KMS-11 (cell line): ENCODE data around the gene ZNF793.

ENCODE experiments used
- H2AFZ ChIP-seq: fragments of 200-600 bp; sonication (generic); 2 replicates; pipeline ENCODE4 v1.6.1; 2016; ENCODE audit warnings: antibody characterized with exemption, mixed run types, low read depth
- H3K27ac ChIP-seq: fragments of 200-600 bp; sonication (generic); 2 replicates; pipeline ENCODE4 v1.6.1; 2016; ENCODE audit warnings: mild to moderate bottlenecking, mixed run types
- H3K27me3 ChIP-seq: fragments of 200-600 bp; sonication (generic); 2 replicates; pipeline ENCODE4 v1.6.1; 2017; ENCODE audit warnings: mild to moderate bottlenecking, low read depth, mixed run types, moderate library complexity; ENCODE audit not compliant: insufficient read depth
- H3K36me3 ChIP-seq: fragments of 200-600 bp; sonication (generic); 2 replicates; pipeline ENCODE4 v1.6.1; 2017; ENCODE audit warnings: mild to moderate bottlenecking, mixed run types; ENCODE audit not compliant: insufficient read depth
- H3K4me1 ChIP-seq: fragments of 200-600 bp; sonication (generic); 2 replicates; pipeline ENCODE4 v1.6.1; 2016; ENCODE audit warnings: mild to moderate bottlenecking, low read depth, mixed run types; ENCODE audit not compliant: poor library complexity, severe bottlenecking
- H3K4me2 ChIP-seq: fragments of 200-600 bp; sonication (generic); 2 replicates; pipeline ENCODE4 v1.7.0; 2016; ENCODE audit warnings: mild to moderate bottlenecking, mixed run types
- H3K4me3 ChIP-seq: fragments of 200-600 bp; sonication (generic); IDR thresholded peaks from 2 replicates; pipeline ENCODE4 v1.6.1; 2017; ENCODE audit warnings: low read depth, low read length, mixed read lengths; ENCODE audit not compliant: insufficient read depth
- H3K79me2 ChIP-seq: fragments of 200-600 bp; sonication (generic); 2 replicates; pipeline ENCODE4 v1.6.1; 2016; ENCODE audit warnings: low read depth, mixed run types; ENCODE audit not compliant: insufficient read depth
- H3K9ac ChIP-seq: fragments of 200-600 bp; sonication (generic); 2 replicates; pipeline ENCODE4 v1.6.1; 2016; ENCODE audit warnings: mild to moderate bottlenecking, mixed run types
- H4K20me1 ChIP-seq: fragments of 200-600 bp; sonication (generic); 2 replicates; pipeline ENCODE4 v1.6.1; 2016; ENCODE audit warnings: mild to moderate bottlenecking, mixed run types; ENCODE audit not compliant: insufficient read depth
- TF ChIP-seq, protein P1 (sequence below): fragments of 200-600 bp; sonication (generic); conservative IDR thresholded peaks from 2 replicates; pipeline ENCODE4 v1.6.1; 2017; ENCODE audit warnings: low read depth, mild to moderate bottlenecking, antibody characterized with exemption, low read length, moderate library complexity, mixed read lengths

Gene ZNF793

DNA sequence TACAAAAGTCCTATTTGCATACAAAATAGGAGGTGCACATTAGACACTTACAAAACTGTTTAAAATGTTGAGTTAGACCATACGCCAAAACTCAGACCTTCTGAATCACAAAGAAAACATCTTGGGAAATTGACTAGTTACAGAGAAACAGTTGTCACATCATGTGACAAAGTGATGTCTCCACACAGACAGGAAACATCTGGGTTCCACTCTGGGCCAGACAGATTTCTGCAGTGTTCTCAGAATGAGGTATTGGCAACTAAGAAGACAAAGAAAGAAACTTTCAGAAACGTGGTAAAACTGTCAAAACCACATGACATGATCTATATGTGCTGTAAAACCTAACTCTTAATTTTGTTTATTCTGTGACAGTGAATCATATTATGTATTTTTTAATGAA is 6.7 kb downstream of the ZNF793 start:
- H3K4me3 ChIP-seq: no peak overlapping the region
- H3K36me3 ChIP-seq: no peaks in the 10 kb centered on the region
- no peaks in the 10 kb centered on the region for H3K4me1 ChIP-seq
- H4K20me1 ChIP-seq: no peaks in the 10 kb centered on the region
- H3K79me2 ChIP-seq: no peaks in the 10 kb centered on the region
- H3K27me3 ChIP-seq: no peaks in the 10 kb centered on the region
- H3K4me2 ChIP-seq: no peak overlapping the region
- no peak overlapping the region for H3K9ac ChIP-seq
- no peak overlapping the region for H2AFZ ChIP-seq
- TF ChIP-seq, protein P1, sequence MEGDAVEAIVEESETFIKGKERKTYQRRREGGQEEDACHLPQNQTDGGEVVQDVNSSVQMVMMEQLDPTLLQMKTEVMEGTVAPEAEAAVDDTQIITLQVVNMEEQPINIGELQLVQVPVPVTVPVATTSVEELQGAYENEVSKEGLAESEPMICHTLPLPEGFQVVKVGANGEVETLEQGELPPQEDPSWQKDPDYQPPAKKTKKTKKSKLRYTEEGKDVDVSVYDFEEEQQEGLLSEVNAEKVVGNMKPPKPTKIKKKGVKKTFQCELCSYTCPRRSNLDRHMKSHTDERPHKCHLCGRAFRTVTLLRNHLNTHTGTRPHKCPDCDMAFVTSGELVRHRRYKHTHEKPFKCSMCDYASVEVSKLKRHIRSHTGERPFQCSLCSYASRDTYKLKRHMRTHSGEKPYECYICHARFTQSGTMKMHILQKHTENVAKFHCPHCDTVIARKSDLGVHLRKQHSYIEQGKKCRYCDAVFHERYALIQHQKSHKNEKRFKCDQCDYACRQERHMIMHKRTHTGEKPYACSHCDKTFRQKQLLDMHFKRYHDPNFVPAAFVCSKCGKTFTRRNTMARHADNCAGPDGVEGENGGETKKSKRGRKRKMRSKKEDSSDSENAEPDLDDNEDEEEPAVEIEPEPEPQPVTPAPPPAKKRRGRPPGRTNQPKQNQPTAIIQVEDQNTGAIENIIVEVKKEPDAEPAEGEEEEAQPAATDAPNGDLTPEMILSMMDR: no peak
- no peak overlapping the region for H3K27ac ChIP-seq

DNA sequence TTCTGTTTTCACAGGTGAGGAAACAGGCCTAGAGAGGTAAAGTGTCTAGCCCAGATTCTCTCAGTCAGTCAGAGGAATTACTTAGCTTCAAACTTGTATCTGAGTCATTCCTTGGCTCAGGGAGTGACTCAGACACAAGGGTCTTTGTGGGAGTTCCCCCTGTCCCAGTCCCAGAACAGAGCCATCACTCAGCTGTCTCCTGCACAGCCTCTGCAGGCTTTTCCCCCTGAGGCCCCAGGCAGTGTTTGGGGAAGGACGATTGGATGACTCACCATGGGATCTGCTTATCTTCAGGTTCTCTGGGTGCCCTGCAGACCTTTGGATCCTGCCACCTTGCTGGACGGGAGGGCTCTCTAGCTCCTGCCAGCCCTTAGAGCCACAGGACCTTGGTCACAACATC is 13.2 kb downstream of the ZNF793 start:
- TF ChIP-seq, protein P1: no peak
- Histone ChIP-seq H4K20me1 (no peaks in the 10 kb centered on the region), H3K4me2 (no peak overlapping the region), H3K4me3 (no peak overlapping the region), H3K9ac (no peak overlapping the region), H3K36me3 (no peaks in the 10 kb centered on the region), H2AFZ (no peak overlapping the region), H3K79me2 (no peaks in the 10 kb centered on the region), H3K4me1 (no peaks in the 10 kb centered on the region), H3K27me3 (no peaks in the 10 kb centered on the region), H3K27ac (no peak overlapping the region)

DNA sequence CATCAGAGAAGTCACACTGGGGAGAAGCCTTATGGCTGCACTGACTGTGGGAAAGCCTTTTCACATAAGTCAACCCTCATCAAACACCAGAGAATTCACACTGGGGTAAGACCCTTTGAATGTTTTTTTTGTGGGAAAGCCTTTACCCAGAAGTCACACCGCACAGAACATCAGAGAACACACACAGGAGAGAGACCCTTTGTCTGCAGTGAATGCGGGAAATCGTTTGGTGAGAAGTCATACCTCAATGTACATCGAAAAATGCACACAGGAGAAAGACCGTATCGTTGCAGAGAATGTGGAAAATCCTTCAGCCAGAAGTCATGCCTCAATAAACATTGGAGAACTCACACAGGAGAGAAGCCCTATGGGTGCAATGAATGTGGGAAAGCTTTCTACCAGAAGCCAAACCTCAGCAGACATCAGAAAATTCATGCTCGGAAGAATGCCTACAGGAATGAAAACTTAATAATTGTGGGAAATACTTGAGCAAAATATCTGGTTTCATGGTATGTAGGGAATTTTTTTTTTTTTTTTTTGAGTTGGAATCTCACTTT is 30.7 kb downstream of the ZNF793 start:
- TF ChIP-seq, protein P1: no peak
- no peak overlapping the region for H3K9ac ChIP-seq
- H3K27ac ChIP-seq: no peak overlapping the region
- H3K4me1 ChIP-seq: no peaks in the 10 kb centered on the region
- H3K36me3 ChIP-seq: no peaks in the 10 kb centered on the region
- no peak overlapping the region for H3K4me3 ChIP-seq
- no peak overlapping the region for H2AFZ ChIP-seq
- no peaks in the 10 kb centered on the region for H4K20me1 ChIP-seq
- no peaks in the 10 kb centered on the region for H3K27me3 ChIP-seq
- H3K79me2 ChIP-seq: no peaks in the 10 kb centered on the region
- no peak overlapping the region for H3K4me2 ChIP-seq

DNA sequence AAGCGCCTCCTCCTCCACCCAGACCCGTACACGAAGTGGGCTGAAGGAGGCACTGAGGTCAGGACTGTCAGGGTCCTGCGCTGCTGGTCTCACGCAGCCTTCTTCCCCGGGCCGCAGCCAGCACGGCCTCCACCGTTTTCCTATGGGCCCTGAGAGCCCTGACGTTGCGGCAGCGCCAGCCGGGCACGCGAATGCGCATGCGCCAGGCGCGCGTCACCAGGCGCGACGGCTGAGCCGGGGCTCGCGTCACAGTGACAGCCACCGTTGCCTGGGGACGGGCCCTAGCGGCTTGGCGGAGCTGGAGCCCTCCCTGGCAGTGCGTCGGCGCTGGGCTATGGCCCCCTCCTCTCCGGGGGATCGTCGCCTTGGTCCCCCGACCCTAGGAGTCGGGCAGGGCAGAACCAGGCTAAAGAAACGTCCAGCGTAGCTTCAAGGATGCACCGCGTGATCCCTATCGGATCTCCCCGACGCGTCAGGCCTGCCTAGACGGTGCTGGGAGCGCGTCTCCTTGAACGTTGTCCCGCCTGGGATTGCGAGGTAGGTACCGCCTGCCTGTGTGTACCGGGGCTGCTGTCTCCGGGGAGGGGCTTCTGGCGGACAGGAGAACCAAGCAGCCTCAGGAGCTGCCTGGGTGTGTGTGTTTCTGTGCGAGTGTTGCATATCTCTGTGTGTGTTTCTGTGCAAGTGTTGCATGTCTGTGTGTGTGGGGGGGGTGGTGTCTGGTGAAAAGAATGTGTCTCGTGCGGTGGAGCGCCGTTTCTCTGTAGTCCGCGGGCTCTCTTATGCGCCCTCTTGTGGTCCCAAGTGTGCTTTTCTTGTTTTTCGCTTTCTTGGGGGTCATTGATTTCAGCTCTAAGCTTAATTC is 44.6 kb downstream of the ZNF793 start:
- Histone ChIP-seq H4K20me1 (no peaks in the 10 kb centered on the region), H3K4me1 (no peaks in the 10 kb centered on the region), H3K4me3 (no peak overlapping the region), H3K9ac (no peak overlapping the region), H3K27me3 (no peaks in the 10 kb centered on the region), H3K4me2 (no peak overlapping the region), H3K79me2 (no peaks in the 10 kb centered on the region), H3K36me3 (no peaks in the 10 kb centered on the region), H3K27ac (no peak overlapping the region), H2AFZ (no peak overlapping the region)
- TF ChIP-seq, protein P1: no peak
